Ovary (tissue), 3 donors: ENCODE data around the gene CPHXL2.

ENCODE experiments used
- CTCF ChIP-seq, 3 donors: fragments of 450-650 bp in 2 of 3; fragments of 200-600 bp in 1 of 3; IDR thresholded peaks; one replicate each; pipeline versions ENCODE4 v1.5.1 to v1.8.0; 2016 to 2022; ENCODE audit warnings: antibody characterized with exemption in 3 of 3, mild to moderate bottlenecking in 1 of 3
- EP300 ChIP-seq: sonication (generic); formaldehyde crosslinking; IDR thresholded peaks from one replicate; pipeline ENCODE4 v1.6.1; 2017; ENCODE audit warnings: antibody characterized with exemption
- POLR2A ChIP-seq: fragments of 450-650 bp; IDR thresholded peaks from one replicate; pipeline ENCODE4 v1.6.1; 2017; ENCODE audit warnings: antibody characterized with exemption, mild to moderate bottlenecking, moderate library complexity
- donor health status: DM: no; HTN: no; CAD: no.

DNA sequence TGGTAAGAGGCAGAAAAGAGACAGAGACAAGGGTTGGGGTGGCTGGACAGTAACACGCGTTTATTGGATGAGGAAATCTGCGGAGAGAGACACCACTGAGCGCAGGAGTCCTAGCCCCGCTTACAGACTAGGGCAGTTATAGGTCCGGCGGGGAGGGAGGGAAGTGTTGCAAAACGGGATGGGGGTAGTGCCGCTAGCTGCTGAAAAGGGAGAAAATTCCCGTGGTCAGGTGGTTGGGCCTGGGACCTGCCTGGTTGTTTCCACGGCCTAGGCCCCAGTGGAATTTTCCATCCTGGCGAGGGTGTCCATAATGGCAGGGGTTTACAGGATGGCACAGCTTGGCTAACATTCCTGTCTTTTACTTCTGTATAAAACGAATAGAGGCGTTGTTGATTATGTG is 5.5 kb upstream of the CPHXL2 start:
- TF ChIP-seq EP300 (no peak), CTCF (IDR thresholded peaks at IDR 0.05) (no peak), POLR2A (no peak)
